ENCODE results near the gene SNTB2. TPM values are rescaled to one million over a fixed set of nuclear protein-coding genes. Genes with fewer than 3 reads are reported as not detected.

SNTB2 gene
- total RNA-seq, 1 experiment from 2014 or later: 20.2 TPM

GRCh38 chr16:69191136-69191535 lies 4.2 kb downstream of the SNTB2 start:
- H3K9me3 ChIP-seq (ENCODE audit: control insufficient read depth, low read depth, low read length): no peaks in the 10 kb centered on the region
- no peak overlapping the region for H2AK5ac ChIP-seq (ENCODE audit: insufficient read length, low read length)
- no peak for TF ChIP-seq CTCF (conservative IDR thresholded peaks at IDR 0.05)
- H3K56ac ChIP-seq (ENCODE audit: insufficient read length, low read depth, low read length): no peak overlapping the region
- H4K20me1 ChIP-seq (ENCODE audit: control insufficient read depth, insufficient read depth, insufficient read length): no peaks in the 10 kb centered on the region
- no peak overlapping the region for H2BK20ac ChIP-seq (ENCODE audit: low read depth, low read length, poor library complexity, severe bottlenecking)
- peaks cover 12% of the 10 kb centered on the region for H3K23me2 ChIP-seq (ENCODE audit: insufficient read length, low read depth, low read length, poor library complexity, severe bottlenecking)
- Mint-ChIP-seq H3K27ac (peak overlapping the region in 1 of 3 experiments; percentile 80; a peak in 2 of 7 replicates), H3K4me3 (no peak overlapping the region), H3K4me1 (peaks cover 18 to 25% of the 10 kb centered on the region in 2 experiments), H3K36me3 (ENCODE audit: insufficient read depth in 1 of 3, low read depth in 3 of 3) (peaks cover 2 to 6% (median 5%) of the 10 kb centered on the region in 3 experiments; a peak in 6 of 7 replicates), H3K27me3 (ENCODE audit: low read depth) (no peaks in the 10 kb centered on the region), H3K9me3 (no peaks in the 10 kb centered on the region)
- peaks cover 3% of the 10 kb centered on the region for H3K79me1 ChIP-seq (ENCODE audit: insufficient read depth, low read depth, low read length, poor library complexity, severe bottlenecking)
- H3K18ac ChIP-seq (ENCODE audit: insufficient read length, low read depth, low read length): no peak overlapping the region
- no peak overlapping the region for H2AFZ ChIP-seq (ENCODE audit: low read length)
- no peak overlapping the region for H3K9ac ChIP-seq (ENCODE audit: extremely low read depth, insufficient read length, low read length)
- no peak overlapping the region for H4K91ac ChIP-seq (ENCODE audit: insufficient read length, low read depth, low read length)
- WGBS (ENCODE audit: extremely low coverage, insufficient read length, low lambda C conversion rate): no CpG with 5 or more reads among the region's 2 CpGs
- H4K5ac ChIP-seq (ENCODE audit: insufficient read length, low read depth, low read length): no peak overlapping the region
- peaks cover 2% of the 10 kb centered on the region; the same call in 1 of the 2 replicates for H3K79me2 ChIP-seq (ENCODE audit: insufficient read depth, low read length)
- no peak overlapping the region for H2BK15ac ChIP-seq (ENCODE audit: low read depth, low read length)
- H3K23ac ChIP-seq (ENCODE audit: insufficient read length, low read depth, low read length): no peak overlapping the region
- no peak overlapping the region for H4K8ac ChIP-seq (replicated peaks; ENCODE audit: insufficient read length, low read depth, low read length)
- H2BK12ac ChIP-seq (ENCODE audit: insufficient read length, low read depth, low read length): no peak overlapping the region
- H3T11ph ChIP-seq (ENCODE audit: low read length): no peak overlapping the region
- no peak overlapping the region for H2BK5ac ChIP-seq (ENCODE audit: insufficient read length, low read length)
- H3K14ac ChIP-seq (ENCODE audit: insufficient read depth, low read length): no peak overlapping the region
- no peaks in the 10 kb centered on the region; the same call in 1 of the 2 replicates for H3K4me1 ChIP-seq (ENCODE audit: insufficient read depth, low read length)
- H3K27ac ChIP-seq (ENCODE audit: insufficient read length, low read depth, low read length): no peak overlapping the region
- DNase-seq: no peak
- H3K4me2 ChIP-seq (ENCODE audit: insufficient read depth, insufficient read length, low read length): no peak overlapping the region
- no peak overlapping the region for H3K4ac ChIP-seq (ENCODE audit: low read depth, low read length)
- H3K27me3 ChIP-seq (ENCODE audit: insufficient read depth, low read length): no peaks in the 10 kb centered on the region
- no peak overlapping the region for H2BK120ac ChIP-seq (ENCODE audit: low read depth, low read length, poor library complexity, severe bottlenecking)
